GM10248 (cell line): ENCODE results near the gene CAPN14.
"Not testable (repeated sequence)": the region's sequence is repeated elsewhere in the genome, so short reads cannot be mapped to it uniquely, and the experiment has no call there.

Source experiments
- CTCF ChIA-PET: fragments of 300-600 bp; sonication (Branson Sonifier 250); formaldehyde crosslinking; extraction: SDS; loops from one replicate; lab custom pipeline; 2021; ENCODE audit warnings: antibody characterized with exemption; lab: Yijun Ruan, JAX
- POLR2A ChIA-PET: fragments of 350-650 bp; sonication (Branson Sonifier 250); formaldehyde crosslinking; extraction: SDS; loops from one replicate; lab custom pipeline; 2020; ENCODE audit warnings: antibody characterized with exemption; lab: Yijun Ruan, JAX
- DNase-seq: peaks from one replicate; pipeline ENCODE4 v3.0.0; 2012; ENCODE audit errors: extremely low spot score
- CTCF ChIP-seq: IDR thresholded peaks from 2 replicates; pipeline ENCODE4 v1.5.1; 2012; ENCODE audit warnings: mild to moderate bottlenecking, low read depth; ENCODE audit errors: extremely low read depth, missing control alignments, control extremely low read depth

Gene CAPN14

GRCh38 chr2:31191931-31192330, 25.4 kb downstream of the CAPN14 start:
- POLR2A ChIA-PET = no interaction called here
- CTCF ChIA-PET = interaction anchor here (1.2 kb wide), 1 partner anchor 42 kb away, joined by 3 read pairs; the partner anchor contains the start of gene EHD3

GRCh38 chr2:31190188-31190587, 27.1 kb downstream of the CAPN14 start:
- POLR2A ChIA-PET = no interaction called here
- CTCF ChIA-PET = interaction anchor here (0.9 to 2.5 kb wide), 3 partner anchors 18 to 71 kb away, joined by 3 to 15 read pairs (median 4); no protein-coding TSS in a partner anchor
- TF ChIP-seq CTCF = no peak
- DNase-seq = no peak

More at GRCh38 chr2:31191931-31192330, 25.4 kb downstream of the CAPN14 start:
- DNase-seq = no peak
- no peak for TF ChIP-seq CTCF

GRCh38 chr2:31189141-31189540, 28.2 kb downstream of the CAPN14 start:
- no peak for DNase-seq
- ChIA-PET CTCF (interaction anchor here (2.5 kb wide), 1 partner anchor 19 kb away, joined by 15 read pairs; no protein-coding TSS in a partner anchor), POLR2A (no interaction called here)
- no peak for TF ChIP-seq CTCF

DNA sequence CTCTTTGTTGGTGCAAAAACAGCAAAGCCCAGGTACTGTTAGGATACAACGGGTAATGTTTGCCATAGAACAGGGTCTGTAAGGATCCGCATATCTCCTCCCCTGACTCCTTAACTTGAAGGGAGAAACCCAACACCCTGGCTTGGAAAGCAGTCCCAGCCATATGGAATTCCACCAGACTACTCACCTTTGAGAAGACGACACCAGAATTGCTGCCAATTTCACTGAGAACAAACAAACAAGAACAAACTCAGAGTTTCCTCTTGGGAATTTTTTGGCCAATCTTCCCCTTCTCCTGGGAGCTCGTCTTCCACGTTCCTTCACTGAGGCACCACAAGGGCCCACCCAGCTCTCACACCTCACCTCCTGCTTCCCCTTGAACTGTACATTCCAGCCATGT, 29.2 kb downstream of the CAPN14 start:
- no peak for TF ChIP-seq CTCF
- CTCF ChIA-PET = interaction anchor here (1.0 to 1.5 kb wide), 2 partner anchors 11 to 18 kb away, joined by 3 read pairs; no protein-coding TSS in a partner anchor
- POLR2A ChIA-PET = no interaction called here
- DNase-seq = no peak

GRCh38 chr2:31187166-31187565, 30.1 kb downstream of the CAPN14 start:
- TF ChIP-seq CTCF = no peak
- DNase-seq = no peak
- ChIA-PET CTCF (interaction anchor here (1.5 kb wide), 1 partner anchor 17 kb away, joined by 3 read pairs; no protein-coding TSS in a partner anchor), POLR2A (no interaction called here)

GRCh38 chr2:31183973-31184372, 33.3 kb downstream of the CAPN14 start:
- CTCF ChIA-PET = interaction anchor here (1.4 kb wide), 1 partner anchor 14 kb away, joined by 6 read pairs; no protein-coding TSS in a partner anchor
- DNase-seq, POLR2A ChIA-PET: not testable (repeated sequence)

GRCh38 chr2:31176742-31177141, 40.6 kb downstream of the CAPN14 start:
- POLR2A ChIA-PET = no interaction called here
- CTCF ChIA-PET = interaction anchor here (1.8 to 6.6 kb wide), 3 partner anchors 8 to 464 kb away, joined by 4 to 26 read pairs (median 11); no protein-coding TSS in a partner anchor

More at GRCh38 chr2:31176742-31177141, 40.6 kb downstream of the CAPN14 start:
- no peak for DNase-seq
- TF ChIP-seq CTCF = no peak
